HEK293T (cell line): ENCODE measurements around the gene FHOD3.

Experiments
- CTCF ChIA-PET: fragments of 350-600 bp; formaldehyde crosslinking; extraction: SDS; loops from one replicate; lab custom pipeline; 2021; ENCODE audit warnings: antibody characterized with exemption, inconsistent platforms; lab: Yijun Ruan, JAX
- POLR2A ChIA-PET: fragments of 350-600 bp; formaldehyde crosslinking; extraction: SDS; loops from one replicate; lab custom pipeline; 2020; ENCODE audit warnings: antibody characterized with exemption, inconsistent platforms; lab: Yijun Ruan, JAX
- DNase-seq: peaks from one replicate; pipeline ENCODE4 v3.0.0; 2012; ENCODE audit warnings: mixed read lengths; ENCODE audit errors: extremely low spot score
- ARNT ChIP-seq: fragments of 450-650 bp; IDR thresholded peaks from 2 replicates; pipeline ENCODE4 v1.6.1; 2017; ENCODE audit warnings: mild to moderate bottlenecking
- BHLHE40 ChIP-seq: fragments of 450-650 bp; IDR thresholded peaks from 2 replicates; pipeline ENCODE4 v1.6.1; 2016; ENCODE audit warnings: mild to moderate bottlenecking, moderate library complexity, borderline replicate concordance
- CTBP1 ChIP-seq: fragments of 450-650 bp; IDR thresholded peaks from 2 replicates; pipeline ENCODE4 v1.6.1; 2016; ENCODE audit warnings: borderline replicate concordance
- ELF4 ChIP-seq: fragments of 450-650 bp; IDR thresholded peaks from 2 replicates; pipeline ENCODE4 v1.6.1; 2017; ENCODE audit warnings: antibody characterized with exemption
- FOXA1 ChIP-seq: fragments of 450-650 bp; IDR thresholded peaks from 2 replicates; pipeline ENCODE4 v1.6.1; 2016; ENCODE audit warnings: mild to moderate bottlenecking
- FOXK2 ChIP-seq: fragments of 450-650 bp; IDR thresholded peaks from 2 replicates; pipeline ENCODE4 v1.6.1; 2016; ENCODE audit warnings: mild to moderate bottlenecking
- FOXM1 ChIP-seq: fragments of 450-650 bp; IDR thresholded peaks from 2 replicates; pipeline ENCODE4 v1.6.1; 2017; ENCODE audit warnings: mild to moderate bottlenecking, borderline replicate concordance
- HDGF ChIP-seq: fragments of 450-650 bp; IDR thresholded peaks from 2 replicates; pipeline ENCODE4 v1.6.1; 2017; ENCODE audit warnings: antibody characterized with exemption, borderline replicate concordance
- L3MBTL2 ChIP-seq: fragments of 450-650 bp; conservative IDR thresholded peaks from 2 replicates; pipeline ENCODE4 v1.6.1; 2016; ENCODE audit warnings: mild to moderate bottlenecking
- LEF1 ChIP-seq: fragments of 450-650 bp; IDR thresholded peaks from 2 replicates; pipeline ENCODE4 v1.6.1; 2017; ENCODE audit warnings: mild to moderate bottlenecking, borderline replicate concordance
- NFRKB ChIP-seq: fragments of 450-650 bp; IDR thresholded peaks from 2 replicates; pipeline ENCODE4 v1.6.1; 2016; ENCODE audit warnings: mild to moderate bottlenecking, moderate library complexity
- SP1 ChIP-seq: fragments of 450-650 bp; IDR thresholded peaks from 2 replicates; pipeline ENCODE4 v1.6.1; 2017
- SUZ12 ChIP-seq: fragments of 450-650 bp; IDR thresholded peaks from 2 replicates; pipeline ENCODE4 v1.6.1; 2016; ENCODE audit warnings: mild to moderate bottlenecking
- TARDBP ChIP-seq: fragments of 450-650 bp; IDR thresholded peaks from 2 replicates; pipeline ENCODE4 v1.6.1; 2016
- ZNF384 ChIP-seq: fragments of 450-650 bp; IDR thresholded peaks from 2 replicates; pipeline ENCODE4 v1.6.1; 2016
- TF ChIP-seq, protein P1 (sequence below): fragments of 450-650 bp; IDR thresholded peaks from 2 replicates; pipeline ENCODE4 v1.6.1; 2016

FHOD3 gene

DNA sequence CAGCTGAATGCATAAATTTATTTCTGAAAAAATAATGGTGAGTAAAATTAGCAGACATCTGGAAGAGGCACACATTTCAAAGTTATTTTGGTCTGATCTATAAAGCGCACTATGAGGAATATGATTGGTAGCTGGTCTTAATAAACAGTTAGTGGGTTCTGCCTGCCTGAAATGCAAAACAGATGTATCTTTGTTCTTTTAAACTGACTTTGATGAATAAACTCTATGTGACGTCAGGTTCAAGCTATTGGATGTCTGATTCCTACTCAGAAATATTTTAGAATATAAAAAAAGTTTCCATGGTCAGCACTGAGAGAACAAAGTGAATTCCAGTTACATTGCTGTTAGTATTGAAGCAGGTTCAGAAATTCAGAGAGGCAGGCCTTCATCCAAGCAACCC lies 394.9 kb downstream of the FHOD3 start:
- TF ChIP-seq NFRKB (no peak), LEF1 (no peak), CTBP1 (no peak), ZNF384 (no peak), ELF4 (no peak), SUZ12 (no peak), BHLHE40 (no peak), FOXM1 (no peak), TARDBP (no peak), FOXA1 (no peak), ARNT (no peak), FOXK2 (no peak), SP1 (no peak), L3MBTL2 (no peak), HDGF (no peak)
- TF ChIP-seq, protein P1, sequence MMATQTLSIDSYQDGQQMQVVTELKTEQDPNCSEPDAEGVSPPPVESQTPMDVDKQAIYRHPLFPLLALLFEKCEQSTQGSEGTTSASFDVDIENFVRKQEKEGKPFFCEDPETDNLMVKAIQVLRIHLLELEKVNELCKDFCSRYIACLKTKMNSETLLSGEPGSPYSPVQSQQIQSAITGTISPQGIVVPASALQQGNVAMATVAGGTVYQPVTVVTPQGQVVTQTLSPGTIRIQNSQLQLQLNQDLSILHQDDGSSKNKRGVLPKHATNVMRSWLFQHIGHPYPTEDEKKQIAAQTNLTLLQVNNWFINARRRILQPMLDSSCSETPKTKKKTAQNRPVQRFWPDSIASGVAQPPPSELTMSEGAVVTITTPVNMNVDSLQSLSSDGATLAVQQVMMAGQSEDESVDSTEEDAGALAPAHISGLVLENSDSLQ, result no peak
- ChIA-PET POLR2A (no interaction called here), CTCF (no interaction called here)
- peak; percentile 1 for DNase-seq

DNA sequence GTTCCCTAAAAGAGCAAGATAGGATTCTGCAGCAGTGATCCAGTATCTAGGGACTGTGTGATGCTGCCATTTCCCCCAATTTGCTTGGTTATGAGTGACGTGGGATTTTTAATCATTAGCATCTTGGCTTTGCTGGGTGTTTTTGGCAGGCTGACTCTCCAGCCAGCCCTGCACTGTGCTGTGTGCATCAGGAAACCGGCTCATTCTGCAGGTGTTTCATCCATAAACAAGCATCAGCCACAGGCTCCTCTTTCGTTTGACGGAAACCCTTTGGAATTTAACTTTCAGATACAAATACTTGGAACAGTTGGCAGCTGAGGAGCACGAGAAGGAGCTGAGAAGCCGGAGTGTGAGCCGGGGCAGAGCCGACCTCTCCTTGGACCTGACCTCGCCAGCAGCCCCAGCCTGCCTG lies 395.4 kb downstream of the FHOD3 start:
- POLR2A ChIA-PET, result no interaction called here

DNA sequence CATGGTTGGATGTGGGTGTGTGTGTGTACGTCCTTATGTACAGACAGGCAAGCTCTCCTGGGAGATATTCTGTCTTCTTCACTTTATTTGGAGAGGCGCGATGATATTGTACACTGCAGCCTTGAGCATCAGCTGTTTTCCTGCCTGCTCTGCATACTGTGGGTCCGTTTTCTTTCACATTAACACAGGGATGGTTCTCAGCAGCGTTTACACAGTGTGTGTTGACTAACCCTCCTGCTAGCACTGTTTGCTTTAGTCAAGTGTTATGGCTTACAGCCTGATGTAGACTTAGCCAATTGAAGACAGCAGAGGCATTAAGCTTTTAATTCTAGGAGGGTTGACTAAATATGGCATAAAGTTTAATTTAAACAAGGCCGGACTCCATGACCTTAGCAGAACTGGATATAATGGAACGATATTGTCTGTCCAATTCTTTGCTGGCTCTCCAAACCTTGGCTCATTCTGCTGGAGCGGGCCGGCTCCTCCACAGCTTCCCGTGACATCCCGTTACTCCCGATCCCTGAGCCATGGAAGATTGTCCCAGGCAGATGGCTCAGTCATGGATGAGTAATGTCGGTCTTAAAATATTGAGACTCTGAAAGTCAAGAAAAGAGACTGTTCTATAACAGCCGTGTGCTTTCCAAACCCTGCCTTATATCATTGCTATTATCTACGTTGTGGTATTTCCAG lies 396.6 kb downstream of the FHOD3 start:
- DNase-seq, result no peak
- TF ChIP-seq, protein P1, result no peak
- TF ChIP-seq BHLHE40 (no peak), L3MBTL2 (no peak), SUZ12 (no peak), NFRKB (no peak), ELF4 (no peak), CTBP1 (no peak), FOXM1 (no peak), SP1 (no peak)
- ChIA-PET POLR2A (no interaction called here), CTCF (no interaction called here)

More for the DNA sequence above, 395.4 kb downstream of the FHOD3 start:
- CTCF ChIA-PET, result no interaction called here
- DNase-seq, result peak; percentile 2
- TF ChIP-seq FOXA1 (no peak), BHLHE40 (no peak), ELF4 (no peak), TARDBP (no peak), LEF1 (no peak), ZNF384 (no peak), SP1 (no peak), SUZ12 (no peak), CTBP1 (no peak), NFRKB (no peak), HDGF (no peak)
- TF ChIP-seq, protein P1, result no peak

DNA sequence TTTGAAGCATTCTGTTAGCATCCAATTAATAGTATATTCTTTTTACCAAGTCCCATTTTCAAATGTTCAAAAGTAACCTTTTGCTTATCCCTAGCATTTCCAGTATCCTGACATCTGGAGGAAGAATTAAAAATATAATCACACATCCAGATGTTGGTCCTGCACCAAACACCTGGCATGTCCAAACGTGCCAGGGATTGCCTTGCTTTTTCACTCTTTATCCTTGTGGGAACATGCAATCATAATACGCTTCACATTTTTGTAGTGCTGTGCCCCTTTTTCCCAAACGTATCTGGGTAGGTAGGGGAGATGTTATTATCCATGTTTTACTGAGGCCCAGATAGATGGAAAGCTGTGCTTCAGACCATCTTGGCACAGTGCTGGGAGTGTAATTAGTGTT lies 398.3 kb downstream of the FHOD3 start:
- CTCF ChIA-PET, result no interaction called here
- POLR2A ChIA-PET, result no interaction called here

DNA sequence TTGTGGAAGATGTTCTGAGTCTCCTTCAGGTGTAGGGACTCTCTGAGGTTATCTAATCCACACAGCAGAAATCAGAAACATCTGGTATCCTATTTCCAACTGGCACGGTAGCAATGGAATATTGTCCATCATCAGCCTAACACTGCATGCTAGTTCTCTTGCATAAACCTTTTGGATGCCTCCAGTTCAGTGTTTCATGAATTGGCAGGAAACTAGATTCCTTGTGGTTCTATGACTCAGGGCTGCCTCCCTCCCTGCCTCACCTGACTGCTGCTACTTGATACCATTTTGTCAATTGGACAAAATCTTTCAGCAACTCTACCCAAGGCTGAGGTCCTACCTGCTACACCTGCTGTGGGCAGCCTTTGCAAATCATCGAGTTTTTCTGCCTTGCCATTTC lies 400.4 kb downstream of the FHOD3 start:
- no peak for TF ChIP-seq CTBP1
- DNase-seq, result no peak
- ChIA-PET POLR2A (no interaction called here), CTCF (interaction anchor here (1.2 to 2.7 kb wide), 2 partner anchors 10 kb away, joined by 9 to 10 read pairs; no protein-coding TSS in a partner anchor)

More for the DNA sequence above, 398.3 kb downstream of the FHOD3 start:
- TF ChIP-seq, protein P1, result no peak
- TF ChIP-seq FOXK2 (no peak), NFRKB (no peak), ZNF384 (no peak), TARDBP (no peak), L3MBTL2 (no peak)
- DNase-seq, result no peak

DNA sequence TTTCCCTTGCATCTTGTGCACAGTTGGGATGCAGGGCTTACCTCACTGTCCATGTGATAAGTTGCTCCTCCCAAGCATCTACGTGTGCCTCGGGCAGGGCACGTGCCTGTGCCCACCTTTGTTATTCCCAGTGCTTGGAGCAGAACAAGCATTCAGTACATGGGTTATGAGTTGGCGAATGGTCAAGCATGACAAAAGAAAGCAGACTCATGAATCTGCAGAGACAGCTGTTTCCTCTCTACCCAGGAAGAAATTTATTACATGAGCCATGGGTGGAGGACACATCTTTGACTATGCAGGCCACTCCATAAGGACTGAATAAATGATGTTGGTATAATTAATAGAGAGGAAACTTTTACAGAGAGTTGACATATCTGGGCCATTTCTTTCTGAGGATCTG lies 403.4 kb downstream of the FHOD3 start:
- ChIA-PET CTCF (no interaction called here), POLR2A (no interaction called here)
- TF ChIP-seq BHLHE40 (no peak), L3MBTL2 (no peak), ARNT (no peak), CTBP1 (no peak), FOXK2 (no peak), HDGF (no peak), NFRKB (no peak), LEF1 (no peak), FOXA1 (no peak), ZNF384 (no peak), FOXM1 (no peak), ELF4 (no peak), SP1 (no peak), TARDBP (no peak), SUZ12 (no peak)
- TF ChIP-seq, protein P1, result no peak
- DNase-seq, result no peak
